IPS-NIHi7 (cell line): ENCODE results near the gene AFAP1L2.

ENCODE experiments used
- DNase-seq: peaks from one replicate; pipeline ENCODE4 v3.0.0; 2012; ENCODE audit warnings: mixed read lengths; ENCODE audit errors: extremely low spot score

AFAP1L2 gene

DNA sequence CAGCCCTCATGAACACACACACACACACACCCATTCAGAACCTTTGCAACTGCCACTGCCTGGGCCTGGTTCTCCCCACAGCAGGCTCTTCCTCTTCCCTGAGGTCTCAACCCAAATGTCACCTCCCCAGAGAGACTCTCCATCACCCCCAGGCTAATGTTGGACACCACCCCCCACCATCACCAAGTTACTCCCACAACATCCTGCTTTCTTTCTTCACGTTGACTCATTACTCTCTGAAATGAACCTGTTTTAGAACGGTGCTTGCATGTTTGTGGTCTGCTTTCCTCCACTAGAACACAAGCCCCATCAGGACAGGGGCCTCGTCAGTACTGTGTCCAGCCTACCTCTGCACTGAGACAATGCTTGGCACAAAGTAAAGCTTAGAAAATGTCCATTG lies 16.0 kb downstream of the AFAP1L2 start:
- DNase-seq, result no peak

GRCh38 chr10:114387784-114388183 lies 16.5 kb downstream of the AFAP1L2 start:
- peak; percentile 58 for DNase-seq

DNA sequence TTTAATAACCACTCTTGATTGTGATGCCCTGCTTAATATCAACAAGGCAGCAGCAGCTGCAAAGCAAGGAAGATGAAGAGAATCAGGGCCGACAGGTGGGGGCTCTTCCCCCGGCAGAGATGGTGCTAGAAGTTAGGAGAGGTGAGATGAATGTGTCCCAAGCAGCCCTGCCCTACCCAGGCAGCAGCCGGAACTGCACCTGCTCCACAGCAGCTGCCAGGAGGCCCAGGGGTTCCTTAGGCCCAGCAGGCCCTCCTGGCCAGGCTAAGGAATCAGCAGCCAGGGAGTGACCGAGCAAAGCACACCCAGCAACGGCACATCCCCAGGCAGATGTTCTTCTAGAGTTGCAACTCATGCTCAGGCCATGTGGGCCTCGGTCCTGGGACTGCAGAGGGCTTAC lies 17.9 kb downstream of the AFAP1L2 start:
- DNase-seq, result peak; percentile 55

DNA sequence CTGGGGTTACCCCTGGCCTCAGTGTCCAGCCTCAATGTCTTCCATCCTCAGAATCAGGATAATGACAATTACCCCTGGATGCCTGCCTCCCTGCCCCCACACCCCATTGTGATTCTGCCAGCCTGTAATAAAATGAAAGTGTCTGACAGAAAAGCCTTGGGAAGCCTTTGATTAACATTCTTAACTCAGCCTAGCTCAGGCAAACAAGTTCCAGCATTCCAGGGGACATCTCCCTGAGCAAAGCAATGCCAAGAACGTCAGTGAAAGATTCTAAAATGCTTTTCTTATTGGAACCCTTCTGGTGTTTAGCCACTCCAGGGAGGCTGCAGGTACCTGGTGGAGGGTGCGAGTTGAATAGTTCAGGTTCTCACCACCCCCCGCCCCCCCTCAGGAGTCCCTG lies 18.7 kb downstream of the AFAP1L2 start:
- DNase-seq, result no peak

GRCh38 chr10:114384601-114385000 lies 19.7 kb downstream of the AFAP1L2 start:
- DNase-seq, result no peak

- DNase-seq, result no peak
Observed at GRCh38 chr10:114384181-114384580, 20.1 kb downstream of the AFAP1L2 start.

DNA sequence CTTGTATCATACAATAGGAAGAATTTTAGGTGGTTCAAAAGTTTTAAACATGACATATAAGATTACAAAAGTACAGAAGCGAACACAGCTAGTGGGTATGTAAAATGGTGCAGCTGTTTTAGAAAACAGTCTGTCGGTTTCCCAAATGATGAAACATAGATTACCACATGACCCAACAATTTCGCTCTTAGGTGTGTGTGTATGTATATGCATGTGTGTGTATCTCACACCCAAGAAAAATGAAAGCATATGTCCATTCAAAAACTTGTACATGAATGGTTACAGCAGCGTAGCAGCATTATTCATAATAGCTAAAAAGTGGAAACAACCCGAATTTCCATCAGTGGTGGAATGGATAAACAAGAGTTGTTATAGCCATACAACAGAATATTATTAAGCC lies 23.5 kb downstream of the AFAP1L2 start:
- DNase-seq, result no peak

- no peak for DNase-seq
Observed at GRCh38 chr10:114380060-114380459, 24.2 kb downstream of the AFAP1L2 start.

GRCh38 chr10:114379631-114380041 lies 24.7 kb downstream of the AFAP1L2 start:
- no peak for DNase-seq

GRCh38 chr10:114376523-114376922 lies 27.8 kb downstream of the AFAP1L2 start:
- DNase-seq, result no peak

DNA sequence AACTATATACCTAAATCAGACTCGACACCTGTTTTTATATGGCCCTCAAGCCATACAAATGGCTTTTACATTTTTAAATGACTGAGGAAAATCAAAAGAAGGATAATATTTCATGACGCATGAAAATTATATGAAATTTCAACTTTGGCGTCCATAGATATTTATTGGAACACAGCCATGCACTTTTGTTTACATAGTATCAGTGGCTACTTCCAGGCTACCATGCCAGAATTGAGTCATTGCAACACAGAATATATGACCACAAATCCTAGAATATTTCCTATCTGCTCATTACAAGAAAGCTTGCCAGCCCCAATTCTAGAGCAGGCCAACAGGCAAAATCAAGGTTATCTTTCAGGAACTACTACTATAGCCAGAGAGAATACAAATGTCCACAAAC lies 29.3 kb downstream of the AFAP1L2 start:
- DNase-seq, result no peak

- no peak for DNase-seq
Observed at GRCh38 chr10:114374053-114374791, 30.1 kb downstream of the AFAP1L2 start.

- DNase-seq, result no peak
Observed at GRCh38 chr10:114373631-114374030, 30.7 kb downstream of the AFAP1L2 start.

DNA sequence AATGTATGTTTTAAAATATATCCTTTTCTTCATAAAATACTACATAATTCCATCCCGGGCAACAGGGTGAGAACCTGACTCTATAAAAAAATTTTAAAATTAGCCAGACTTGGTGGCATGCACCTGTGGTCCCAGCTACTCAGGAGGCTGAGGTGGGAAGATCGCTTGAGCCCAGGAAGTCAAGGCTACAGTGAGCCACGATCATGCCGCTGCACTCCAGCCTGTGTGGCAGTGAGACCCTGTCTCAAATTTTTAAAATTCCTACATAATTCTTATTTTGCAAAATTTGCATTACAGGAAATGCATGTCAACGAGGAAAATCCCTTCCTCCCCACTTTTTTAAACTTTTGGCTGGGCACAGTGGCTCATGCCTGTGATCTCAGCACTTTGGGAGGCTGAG lies 31.3 kb downstream of the AFAP1L2 start:
- no peak for DNase-seq

DNA sequence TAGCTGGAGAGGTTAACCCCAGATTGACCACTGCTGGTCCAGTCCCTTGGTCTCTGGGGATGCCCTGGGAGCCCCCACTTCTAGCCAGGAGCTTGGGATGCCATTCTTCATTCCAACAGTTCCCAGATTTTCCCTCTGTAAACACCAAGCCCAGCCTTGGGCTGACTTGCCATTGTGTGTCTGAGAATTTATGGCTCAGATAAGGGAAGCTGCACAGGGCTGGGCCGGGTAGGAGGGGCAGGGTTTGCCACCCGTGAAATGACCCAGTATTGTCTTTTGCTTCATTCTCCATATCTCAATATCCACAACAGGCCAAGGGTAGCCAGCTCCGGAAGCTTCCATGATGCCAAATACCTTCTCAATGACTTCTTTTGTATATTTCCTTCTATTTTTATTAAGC lies 32.1 kb downstream of the AFAP1L2 start:
- no peak for DNase-seq

DNA sequence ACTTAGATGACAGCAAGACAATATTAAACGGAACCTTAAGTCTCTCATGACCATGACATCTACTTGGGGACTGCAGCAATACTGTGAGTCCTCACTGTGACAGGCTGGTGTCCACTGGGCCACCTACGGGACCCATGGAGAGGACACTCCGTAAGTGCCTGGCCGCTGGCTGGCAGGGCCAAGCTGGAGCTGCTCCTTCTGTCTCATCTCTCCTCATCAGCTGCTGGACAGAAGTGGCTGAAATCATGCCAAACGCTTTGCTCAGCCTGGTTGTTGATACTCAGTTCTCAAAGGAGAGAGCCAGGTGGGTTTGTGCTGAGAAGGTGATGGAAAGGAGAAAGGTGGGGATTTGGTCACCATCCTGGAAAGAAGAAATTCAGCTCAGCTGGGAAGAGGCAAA lies 33.3 kb downstream of the AFAP1L2 start:
- DNase-seq, result no peak

DNA sequence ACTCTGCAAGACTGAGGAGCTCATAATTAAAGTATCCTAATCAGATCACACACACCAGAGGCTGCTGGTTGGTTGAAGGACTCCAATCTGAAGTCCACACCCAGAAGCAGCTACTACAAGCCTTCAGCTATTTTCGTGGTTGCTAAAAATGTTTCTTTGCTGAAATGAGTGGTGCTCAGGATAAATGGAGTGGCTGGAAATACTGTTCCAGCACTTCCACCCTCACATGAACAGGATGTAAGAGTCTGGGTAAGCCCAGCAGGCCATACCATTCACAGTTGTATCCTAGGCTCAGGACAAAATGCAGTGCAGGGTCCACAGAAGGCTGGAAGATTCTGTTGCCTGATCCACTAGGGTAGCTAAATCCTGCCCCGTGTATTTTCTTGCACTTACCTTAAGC lies 34.1 kb downstream of the AFAP1L2 start:
- no peak for DNase-seq

GRCh38 chr10:114368057-114368391 lies 36.3 kb downstream of the AFAP1L2 start:
- DNase-seq, result no peak

- DNase-seq, result no peak
Observed at GRCh38 chr10:114367351-114368056, 36.8 kb downstream of the AFAP1L2 start.

DNA sequence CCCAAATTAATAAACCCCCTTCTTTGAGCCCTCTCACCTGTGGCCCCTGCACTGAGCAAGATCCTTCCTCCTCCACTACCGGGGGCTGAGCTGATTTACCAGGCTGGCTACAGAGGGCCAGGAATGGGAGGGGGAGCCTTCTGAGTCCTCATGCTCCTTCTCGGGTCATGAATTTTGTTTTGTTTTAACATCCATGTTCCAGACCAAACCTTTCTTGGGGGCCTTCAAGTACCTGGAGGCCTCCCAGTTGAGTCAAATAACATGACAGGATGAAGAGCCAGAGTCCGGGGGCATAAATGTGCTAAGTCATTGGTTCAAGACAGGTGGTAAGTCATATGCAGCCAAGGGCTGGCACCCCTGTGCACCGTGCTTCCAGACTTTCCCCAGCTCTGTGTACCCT lies 39.6 kb downstream of the AFAP1L2 start:
- no peak for DNase-seq

- DNase-seq, result no peak
Observed at GRCh38 chr10:114363745-114364454, 40.4 kb downstream of the AFAP1L2 start.

- DNase-seq, result no peak
Observed at GRCh38 chr10:114362826-114363355, 41.4 kb downstream of the AFAP1L2 start.

DNA sequence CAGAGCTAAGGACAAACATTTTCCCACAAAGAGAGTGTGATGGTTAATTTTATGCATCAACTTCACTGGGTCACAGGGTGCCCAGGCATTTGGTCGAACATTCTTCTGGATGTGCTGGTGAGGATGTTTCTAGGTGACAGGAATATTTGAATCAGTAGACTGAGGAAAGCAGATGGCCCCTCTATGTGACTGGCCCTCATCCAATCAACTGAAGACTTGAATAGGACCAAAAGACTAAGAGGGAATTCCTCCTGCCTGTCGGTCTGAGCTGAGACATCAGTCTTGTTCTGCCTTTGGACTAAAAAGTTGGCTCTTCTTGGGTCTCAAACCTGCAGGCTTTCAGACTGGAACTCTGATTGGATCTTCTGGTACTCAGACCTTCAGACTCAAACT lies 44.4 kb downstream of the AFAP1L2 start:
- DNase-seq, result no peak
